Breast epithelium (tissue), 3 donors: ENCODE measurements around the gene SCUBE2.
"Not testable (repeated sequence)": the region's sequence is repeated elsewhere in the genome, so short reads cannot be mapped to it uniquely, and the experiment has no call there.

Experiments
- CTCF ChIP-seq, 3 donors: fragments of 450-650 bp; IDR thresholded peaks; one replicate each; pipeline ENCODE4 v1.5.1; 2016 to 2017; ENCODE audit warnings: antibody characterized with exemption in 3 of 3, mild to moderate bottlenecking in 3 of 3, moderate library complexity in 3 of 3
- POLR2A ChIP-seq: fragments of 450-650 bp; IDR thresholded peaks from one replicate; pipeline ENCODE4 v1.6.1; 2016; ENCODE audit warnings: antibody characterized with exemption, mild to moderate bottlenecking, moderate library complexity
- POLR2AphosphoS5 ChIP-seq, 3 donors: sonication (generic); formaldehyde crosslinking; IDR thresholded peaks; one replicate each; pipeline ENCODE4 v1.6.1; 2017; ENCODE audit warnings: antibody characterized with exemption in 3 of 3

- not testable (repeated sequence) for TF ChIP-seq CTCF (IDR thresholded peaks at IDR 0.05); POLR2A; POLR2AphosphoS5 (IDR thresholded peaks at IDR 0.05)
These were observed 112.0 kb downstream of the SCUBE2 start for GRCh38 chr11:8979365-8979764.
